Measurements from ENCODE around the gene FAM13B.
"Not testable (repeated sequence)": the region's sequence is repeated elsewhere in the genome, so short reads cannot be mapped to it uniquely, and the experiment has no call there.

The FAM13B gene

DNA sequence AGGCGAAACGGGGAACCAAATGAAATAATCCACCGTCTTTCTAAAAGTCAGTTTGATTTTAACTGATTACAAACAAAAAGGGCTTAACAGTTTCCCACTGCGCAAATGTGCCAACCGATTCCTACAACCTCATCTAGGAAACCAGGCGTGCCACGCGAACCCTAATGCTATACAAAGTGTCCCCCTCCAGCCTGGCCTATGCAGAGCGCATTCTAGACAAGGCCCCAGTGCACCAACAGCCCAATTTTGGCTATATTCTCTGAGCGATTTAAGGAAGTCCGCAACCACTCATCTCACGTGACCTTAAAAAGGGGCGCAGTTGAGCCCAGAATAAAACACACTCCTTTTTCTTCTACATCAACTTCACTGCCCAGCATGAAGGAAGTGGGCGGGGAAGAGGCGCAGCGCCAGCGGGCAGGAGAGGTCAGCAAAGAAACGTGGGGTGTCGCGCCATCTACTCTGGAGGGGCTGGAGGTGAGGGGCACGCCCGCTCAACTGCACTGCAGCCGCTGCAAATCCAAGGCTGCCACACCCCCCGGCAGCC is 779 bp downstream of the FAM13B start:
- Mint-ChIP-seq H3K4me1 (peaks cover 32% of the 10 kb centered on the region), H3K27me3 (ENCODE audit: low read depth) (no peaks in the 10 kb centered on the region), H3K27ac (peak overlapping the region; percentile 91 to 98 (median 96)), H3K4me3 (peak overlapping the region; percentile 96 to 100 (median 99)), H3K36me3 (ENCODE audit: low read depth) (peaks cover 20% of the 10 kb centered on the region), H3K9me3 (no peaks in the 10 kb centered on the region)
- TF ChIP-seq, protein P1, sequence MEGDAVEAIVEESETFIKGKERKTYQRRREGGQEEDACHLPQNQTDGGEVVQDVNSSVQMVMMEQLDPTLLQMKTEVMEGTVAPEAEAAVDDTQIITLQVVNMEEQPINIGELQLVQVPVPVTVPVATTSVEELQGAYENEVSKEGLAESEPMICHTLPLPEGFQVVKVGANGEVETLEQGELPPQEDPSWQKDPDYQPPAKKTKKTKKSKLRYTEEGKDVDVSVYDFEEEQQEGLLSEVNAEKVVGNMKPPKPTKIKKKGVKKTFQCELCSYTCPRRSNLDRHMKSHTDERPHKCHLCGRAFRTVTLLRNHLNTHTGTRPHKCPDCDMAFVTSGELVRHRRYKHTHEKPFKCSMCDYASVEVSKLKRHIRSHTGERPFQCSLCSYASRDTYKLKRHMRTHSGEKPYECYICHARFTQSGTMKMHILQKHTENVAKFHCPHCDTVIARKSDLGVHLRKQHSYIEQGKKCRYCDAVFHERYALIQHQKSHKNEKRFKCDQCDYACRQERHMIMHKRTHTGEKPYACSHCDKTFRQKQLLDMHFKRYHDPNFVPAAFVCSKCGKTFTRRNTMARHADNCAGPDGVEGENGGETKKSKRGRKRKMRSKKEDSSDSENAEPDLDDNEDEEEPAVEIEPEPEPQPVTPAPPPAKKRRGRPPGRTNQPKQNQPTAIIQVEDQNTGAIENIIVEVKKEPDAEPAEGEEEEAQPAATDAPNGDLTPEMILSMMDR (IDR thresholded peaks at IDR 0.05; ENCODE audit: unreplicated experiment in 3 of 3): peak in 1 of 3 experiments; percentile 5

DNA sequence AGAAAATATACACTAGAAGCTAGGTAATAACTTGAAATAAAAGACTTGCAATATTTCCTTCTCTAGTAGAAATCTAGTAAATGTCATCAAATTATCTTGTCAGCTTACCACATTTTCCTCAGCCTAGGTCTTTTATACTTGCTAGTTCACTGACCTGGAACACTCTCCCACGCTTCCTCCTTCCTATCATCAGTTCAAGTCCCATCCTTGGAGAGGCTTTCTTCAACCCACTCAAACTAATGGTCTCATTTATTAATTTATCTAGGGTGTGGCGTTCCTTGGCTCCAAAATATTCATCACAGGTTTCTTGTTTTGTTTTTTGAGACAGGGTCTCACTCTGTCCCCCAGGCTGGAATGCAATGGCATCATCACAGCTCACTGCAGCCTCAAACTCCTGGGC is 2.9 kb downstream of the FAM13B start:
- Mint-ChIP-seq H3K27ac (no peak overlapping the region), H3K4me1 (peaks cover 27% of the 10 kb centered on the region), H3K4me3 (peak overlapping the region; percentile 1 to 46 (median 6)), H3K9me3 (no peaks in the 10 kb centered on the region), H3K36me3 (ENCODE audit: low read depth) (peaks cover 30% of the 10 kb centered on the region), H3K27me3 (ENCODE audit: low read depth) (no peaks in the 10 kb centered on the region)
- TF ChIP-seq, protein P1 (IDR thresholded peaks at IDR 0.05; ENCODE audit: unreplicated experiment in 3 of 3): no peak

DNA sequence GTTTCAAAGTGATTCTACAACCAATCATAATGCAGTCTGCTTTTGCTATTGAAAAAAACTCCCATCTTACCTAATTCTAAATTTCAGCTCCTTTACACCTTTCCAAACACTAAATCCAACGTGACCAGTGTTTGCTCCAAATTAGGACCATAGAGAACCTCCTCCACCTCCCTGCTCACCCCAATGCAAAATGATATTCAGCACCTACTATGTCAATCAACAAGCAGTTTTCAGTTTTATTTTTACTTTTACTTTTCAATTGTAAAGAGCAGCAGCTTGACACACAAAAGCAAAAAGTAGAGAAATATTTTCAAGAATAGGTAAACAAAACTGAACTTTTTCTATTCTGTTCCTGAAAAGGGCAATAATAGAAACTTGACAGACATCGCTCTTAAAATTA is 3.4 kb downstream of the FAM13B start:
- Mint-ChIP-seq H3K4me3 (peak overlapping the region in 1 of 3 experiments; percentile 10), H3K4me1 (peaks cover 27% of the 10 kb centered on the region), H3K27me3 (ENCODE audit: low read depth) (no peaks in the 10 kb centered on the region), H3K36me3 (ENCODE audit: low read depth) (peaks cover 32% of the 10 kb centered on the region), H3K27ac (peak overlapping the region in 1 of 3 experiments; percentile 32), H3K9me3 (no peaks in the 10 kb centered on the region)
- TF ChIP-seq, protein P1 (IDR thresholded peaks at IDR 0.05; ENCODE audit: unreplicated experiment in 3 of 3): no peak

DNA sequence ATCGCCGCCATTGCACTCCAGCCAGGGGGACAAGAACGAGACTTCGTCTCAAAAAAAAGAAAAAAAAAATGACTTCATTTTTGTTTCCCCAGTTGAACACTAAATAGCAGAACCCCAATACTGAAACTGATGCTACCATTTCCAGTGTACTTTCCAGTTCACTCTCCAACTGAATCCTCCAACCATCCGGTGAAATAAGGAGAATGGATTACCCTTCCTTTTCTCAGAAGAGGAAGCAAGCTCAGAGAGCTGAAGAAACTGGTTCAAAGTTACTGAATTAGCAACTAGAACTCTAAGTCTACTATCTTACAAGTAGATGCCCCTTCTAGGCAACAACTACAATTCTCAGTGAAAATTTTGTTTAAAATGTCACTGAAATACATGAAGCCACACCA is 3.9 kb downstream of the FAM13B start:
- Mint-ChIP-seq H3K27ac (no peak overlapping the region), H3K36me3 (ENCODE audit: low read depth) (peaks cover 33% of the 10 kb centered on the region), H3K4me1 (peaks cover 27% of the 10 kb centered on the region), H3K4me3 (peak overlapping the region in 1 of 3 experiments; percentile 10), H3K27me3 (ENCODE audit: low read depth) (no peaks in the 10 kb centered on the region), H3K9me3 (no peaks in the 10 kb centered on the region)
- TF ChIP-seq, protein P1 (IDR thresholded peaks at IDR 0.05; ENCODE audit: unreplicated experiment in 3 of 3): no peak

DNA sequence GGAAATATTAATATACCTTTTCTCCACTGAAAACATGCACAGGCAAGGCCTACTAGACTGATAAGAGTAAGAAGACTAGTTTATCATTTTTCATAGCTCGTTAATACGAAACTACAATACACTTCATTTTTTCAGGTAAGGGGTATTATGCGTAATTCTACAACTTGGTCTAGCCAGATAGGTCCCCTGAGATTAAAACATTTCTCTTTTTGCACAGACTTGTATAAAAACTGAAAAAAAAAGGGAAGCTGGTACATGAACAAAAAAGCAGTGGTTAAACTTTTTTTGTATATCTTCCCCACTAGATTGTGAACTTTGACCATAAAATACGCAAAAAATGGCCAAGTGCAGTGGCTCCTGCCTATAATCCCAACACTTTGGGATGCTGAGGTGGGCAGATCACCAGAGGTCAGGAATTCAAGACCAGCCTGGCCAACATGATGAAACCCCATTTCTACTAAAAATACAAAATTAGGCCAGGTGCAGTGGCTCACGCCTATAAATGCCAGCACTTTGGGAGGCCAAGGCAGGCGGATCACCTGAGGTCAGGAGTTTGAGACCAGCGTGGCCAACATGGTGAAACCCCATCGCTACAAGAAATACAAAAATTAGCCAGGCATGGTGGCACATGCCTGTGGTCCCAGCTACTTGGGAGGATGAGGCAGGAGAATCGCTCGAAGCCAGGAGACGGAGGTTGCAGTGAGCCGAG is 4.5 kb downstream of the FAM13B start:
- Mint-ChIP-seq H3K4me1 (peaks cover 23% of the 10 kb centered on the region), H3K36me3 (ENCODE audit: low read depth) (peaks cover 33% of the 10 kb centered on the region)
- H3K9me3 Mint-ChIP-seq; H3K4me3 Mint-ChIP-seq; H3K27me3 Mint-ChIP-seq (ENCODE audit: low read depth); H3K27ac Mint-ChIP-seq: not testable (repeated sequence)

DNA sequence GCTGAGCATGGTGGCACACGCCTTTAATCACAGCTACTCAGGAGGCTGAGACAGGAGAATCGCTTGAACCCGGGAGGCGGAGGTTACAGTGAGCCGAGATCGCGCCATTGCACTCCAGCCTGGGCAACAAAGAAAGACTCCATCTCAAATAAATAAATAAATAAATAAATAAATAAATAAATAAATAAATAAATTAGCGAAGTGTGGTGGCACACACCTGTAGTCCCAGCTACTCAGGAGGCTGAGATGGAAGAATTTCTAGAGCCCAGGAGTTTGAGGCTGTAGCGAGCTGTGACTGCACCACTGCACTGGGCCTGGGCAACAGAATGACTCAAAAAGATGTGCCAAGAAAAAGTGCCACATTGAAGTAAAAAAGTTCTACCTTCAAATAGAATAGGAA is 6.1 kb downstream of the FAM13B start:
- Mint-ChIP-seq H3K4me1 (peaks cover 18% of the 10 kb centered on the region), H3K36me3 (ENCODE audit: low read depth) (peaks cover 33% of the 10 kb centered on the region)
- not testable (repeated sequence) for H3K27ac Mint-ChIP-seq; H3K27me3 Mint-ChIP-seq (ENCODE audit: low read depth); H3K4me3 Mint-ChIP-seq; H3K9me3 Mint-ChIP-seq

DNA sequence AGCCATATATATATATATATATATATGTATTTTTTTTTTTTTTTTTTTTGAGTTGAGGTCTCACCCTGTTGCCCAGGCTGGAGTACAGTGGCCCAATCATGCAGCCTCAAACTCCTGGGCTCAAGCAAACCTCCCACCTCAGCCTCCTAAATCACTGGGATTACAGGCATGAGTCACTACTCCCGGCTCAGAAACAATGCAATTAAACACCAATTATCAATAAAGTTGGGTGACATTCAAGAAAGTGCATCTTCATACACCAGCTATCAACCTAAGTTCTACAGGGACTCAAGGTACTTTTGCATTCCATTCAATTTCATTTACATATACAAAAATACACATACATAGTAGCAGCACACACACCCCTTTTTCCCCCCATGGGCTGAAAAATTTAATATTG is 7.6 kb downstream of the FAM13B start:
- Mint-ChIP-seq H3K9me3 (no peaks in the 10 kb centered on the region), H3K27me3 (ENCODE audit: low read depth) (no peaks in the 10 kb centered on the region), H3K36me3 (ENCODE audit: low read depth) (peaks cover 33% of the 10 kb centered on the region), H3K27ac (no peak overlapping the region), H3K4me1 (peaks cover 13% of the 10 kb centered on the region), H3K4me3 (no peak overlapping the region)
- TF ChIP-seq, protein P1 (IDR thresholded peaks at IDR 0.05; ENCODE audit: unreplicated experiment in 3 of 3): no peak

All from nephron (organoid).